PC-9 (cell line): ENCODE measurements around the gene GCFC2.

Experiments used
- EZH2 ChIP-seq: fragments of 200-600 bp; sonication (generic); IDR thresholded peaks from 2 replicates; pipeline ENCODE4 v1.8.0; 2017; ENCODE audit warnings: antibody characterized with exemption, low read depth
- TF ChIP-seq, protein P1 (sequence below): fragments of 200-600 bp; sonication (generic); conservative IDR thresholded peaks from 2 replicates; pipeline ENCODE4 v1.6.1; 2017; ENCODE audit warnings: mixed run types, antibody characterized with exemption, mild to moderate bottlenecking, moderate library complexity

DNA sequence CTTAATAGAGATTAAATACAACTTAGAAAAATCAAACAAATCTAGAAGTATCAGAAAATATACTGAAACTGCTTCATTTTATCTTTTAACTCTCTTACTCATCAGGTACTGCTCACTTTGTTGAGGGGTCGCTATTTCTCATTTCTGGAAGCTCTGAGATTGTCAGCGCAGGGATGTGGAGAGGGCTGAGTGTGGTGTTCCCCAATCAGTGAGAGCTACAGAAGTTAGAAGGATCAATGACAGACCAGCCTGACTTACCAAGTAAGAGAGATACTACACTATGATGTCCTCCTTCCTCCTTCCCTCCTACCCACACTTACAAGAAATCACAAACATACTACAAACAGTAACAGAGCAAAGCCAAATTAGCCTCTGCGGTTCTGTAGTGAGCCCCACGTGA lies 8.1 kb downstream of the GCFC2 start:
- TF ChIP-seq, protein P1, sequence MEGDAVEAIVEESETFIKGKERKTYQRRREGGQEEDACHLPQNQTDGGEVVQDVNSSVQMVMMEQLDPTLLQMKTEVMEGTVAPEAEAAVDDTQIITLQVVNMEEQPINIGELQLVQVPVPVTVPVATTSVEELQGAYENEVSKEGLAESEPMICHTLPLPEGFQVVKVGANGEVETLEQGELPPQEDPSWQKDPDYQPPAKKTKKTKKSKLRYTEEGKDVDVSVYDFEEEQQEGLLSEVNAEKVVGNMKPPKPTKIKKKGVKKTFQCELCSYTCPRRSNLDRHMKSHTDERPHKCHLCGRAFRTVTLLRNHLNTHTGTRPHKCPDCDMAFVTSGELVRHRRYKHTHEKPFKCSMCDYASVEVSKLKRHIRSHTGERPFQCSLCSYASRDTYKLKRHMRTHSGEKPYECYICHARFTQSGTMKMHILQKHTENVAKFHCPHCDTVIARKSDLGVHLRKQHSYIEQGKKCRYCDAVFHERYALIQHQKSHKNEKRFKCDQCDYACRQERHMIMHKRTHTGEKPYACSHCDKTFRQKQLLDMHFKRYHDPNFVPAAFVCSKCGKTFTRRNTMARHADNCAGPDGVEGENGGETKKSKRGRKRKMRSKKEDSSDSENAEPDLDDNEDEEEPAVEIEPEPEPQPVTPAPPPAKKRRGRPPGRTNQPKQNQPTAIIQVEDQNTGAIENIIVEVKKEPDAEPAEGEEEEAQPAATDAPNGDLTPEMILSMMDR, result no peak
- TF ChIP-seq EZH2, result no peak
